Subcutaneous abdominal adipose tissue (tissue), 5 donors: ENCODE results near the gene C9orf72.
"Not testable (repeated sequence)": the region's sequence is repeated elsewhere in the genome, so short reads cannot be mapped to it uniquely, and the experiment has no call there.

Experiments used
- H3K27ac ChIP-seq: one replicate; pipeline ENCODE4 v1.7.0; 2013; ENCODE audit warnings: low read depth, mild to moderate bottlenecking, inconsistent platforms, low read length, moderate library complexity
- H3K27me3 ChIP-seq, 5 donors: one replicate each; pipeline ENCODE4 v1.7.0; 2013; ENCODE audit warnings: low read length in 5 of 5, inconsistent platforms in 1 of 5; ENCODE audit not compliant: control insufficient read depth in 5 of 5, insufficient read depth in 4 of 5
- H3K36me3 ChIP-seq, 5 donors: one replicate each; pipeline ENCODE4 v1.7.0; 2013; ENCODE audit warnings: low read length in 5 of 5; ENCODE audit not compliant: control insufficient read depth in 5 of 5, insufficient read depth in 5 of 5
- H3K4me1 ChIP-seq, 5 donors: one replicate each; pipeline ENCODE4 v1.7.0; 2013; ENCODE audit warnings: low read length in 5 of 5, mild to moderate bottlenecking in 3 of 5, moderate library complexity in 1 of 5; ENCODE audit not compliant: control insufficient read depth in 5 of 5, insufficient read depth in 5 of 5
- H3K4me3 ChIP-seq, 5 donors: one replicate each; pipeline ENCODE4 v1.7.0; 2013; ENCODE audit warnings: low read length in 5 of 5, low read depth in 1 of 5
- H3K9ac ChIP-seq, 5 donors: one replicate each; pipeline ENCODE4 v1.7.0; 2013; ENCODE audit warnings: low read length in 5 of 5, mild to moderate bottlenecking in 4 of 5, moderate library complexity in 3 of 5
- H3K9me3 ChIP-seq, 5 donors: one replicate each; pipeline ENCODE4 v1.7.0; 2013; ENCODE audit warnings: low read length in 5 of 5; ENCODE audit not compliant: control insufficient read depth in 5 of 5
- donor health status: healthy.
- donor health status: healthy.
- donor health status: healthy.
- donor health status: healthy.
- donor health status: healthy.

C9orf72 gene, protein sequence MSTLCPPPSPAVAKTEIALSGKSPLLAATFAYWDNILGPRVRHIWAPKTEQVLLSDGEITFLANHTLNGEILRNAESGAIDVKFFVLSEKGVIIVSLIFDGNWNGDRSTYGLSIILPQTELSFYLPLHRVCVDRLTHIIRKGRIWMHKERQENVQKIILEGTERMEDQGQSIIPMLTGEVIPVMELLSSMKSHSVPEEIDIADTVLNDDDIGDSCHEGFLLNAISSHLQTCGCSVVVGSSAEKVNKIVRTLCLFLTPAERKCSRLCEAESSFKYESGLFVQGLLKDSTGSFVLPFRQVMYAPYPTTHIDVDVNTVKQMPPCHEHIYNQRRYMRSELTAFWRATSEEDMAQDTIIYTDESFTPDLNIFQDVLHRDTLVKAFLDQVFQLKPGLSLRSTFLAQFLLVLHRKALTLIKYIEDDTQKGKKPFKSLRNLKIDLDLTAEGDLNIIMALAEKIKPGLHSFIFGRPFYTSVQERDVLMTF

DNA sequence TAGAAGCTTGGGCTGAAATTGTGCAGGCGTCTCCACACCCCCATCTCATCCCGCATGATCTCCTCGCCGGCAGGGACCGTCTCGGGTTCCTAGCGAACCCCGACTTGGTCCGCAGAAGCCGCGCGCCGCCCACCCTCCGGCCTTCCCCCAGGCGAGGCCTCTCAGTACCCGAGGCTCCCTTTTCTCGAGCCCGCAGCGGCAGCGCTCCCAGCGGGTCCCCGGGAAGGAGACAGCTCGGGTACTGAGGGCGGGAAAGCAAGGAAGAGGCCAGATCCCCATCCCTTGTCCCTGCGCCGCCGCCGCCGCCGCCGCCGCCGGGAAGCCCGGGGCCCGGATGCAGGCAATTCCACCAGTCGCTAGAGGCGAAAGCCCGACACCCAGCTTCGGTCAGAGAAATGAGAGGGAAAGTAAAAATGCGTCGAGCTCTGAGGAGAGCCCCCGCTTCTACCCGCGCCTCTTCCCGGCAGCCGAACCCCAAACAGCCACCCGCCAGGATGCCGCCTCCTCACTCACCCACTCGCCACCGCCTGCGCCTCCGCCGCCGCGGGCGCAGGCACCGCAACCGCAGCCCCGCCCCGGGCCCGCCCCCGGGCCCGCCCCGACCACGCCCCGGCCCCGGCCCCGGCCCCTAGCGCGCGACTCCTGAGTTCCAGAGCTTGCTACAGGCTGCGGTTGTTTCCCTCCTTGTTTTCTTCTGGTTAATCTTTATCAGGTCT, at the start of gene C9orf72:
Gene C9orf72 (minus strand): TSS at position 564 of the 716 bp plus-strand sequence. CDS start 6,361 bp downstream, outside the sequence.
- Histone ChIP-seq H3K4me3 (peak within 1 kb of the TSS; percentile 67 to 88 (median 81)), H3K27ac (peak within 1 kb of the TSS; percentile 97)

DNA sequence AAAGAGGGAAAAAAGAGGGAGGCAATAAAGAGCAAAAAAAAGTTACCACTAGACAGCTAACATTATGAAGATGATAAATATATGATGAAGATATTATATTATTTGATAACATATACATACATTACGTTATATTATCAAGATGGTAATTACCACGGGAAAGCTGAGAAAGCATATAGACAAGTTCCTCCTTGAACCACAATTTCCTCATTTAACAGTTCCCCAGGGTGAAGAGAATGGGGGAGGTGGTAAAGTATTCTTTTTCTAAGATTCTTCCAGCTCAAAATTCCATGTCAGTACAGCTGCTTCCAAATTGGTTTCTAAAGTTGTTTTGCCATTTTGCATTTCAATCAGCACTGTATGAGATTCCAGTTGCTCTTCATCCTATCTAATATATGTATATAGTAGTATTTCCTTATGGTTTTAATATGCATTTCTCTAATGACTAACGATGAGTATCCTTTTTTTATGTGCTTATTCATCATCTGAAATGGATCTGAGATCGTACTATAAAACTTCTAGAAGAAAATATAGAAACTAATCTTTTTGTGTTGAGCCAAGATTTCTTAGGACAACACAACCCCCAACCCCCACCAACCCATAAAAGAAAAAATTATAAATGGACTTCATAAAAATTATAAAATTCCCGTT, 49.5 kb upstream of the C9orf72 start:
- Histone ChIP-seq H3K27me3 (peaks cover 0 to 10% (median 0%) of the 10 kb centered on the region in 5 donors), H3K9me3 (no peaks in the 10 kb centered on the region), H3K4me1 (peaks cover 0 to 1% (median 0%) of the 10 kb centered on the region in 5 donors), H3K9ac (no peak overlapping the region), H3K27ac (no peak overlapping the region), H3K36me3 (no peaks in the 10 kb centered on the region), H3K4me3 (no peak overlapping the region)

More for the DNA sequence above, at the start of gene C9orf72:
- Histone ChIP-seq H3K4me1 (peaks cover 8 to 24% (median 16%) of the 10 kb centered on the region in 5 donors), H3K9ac (peak within 1 kb of the TSS; percentile 57 to 94 (median 85)), H3K36me3 (no peaks in the 10 kb centered on the region), H3K9me3 (peaks cover 0 to 2% (median 0%) of the 10 kb centered on the region in 5 donors), H3K27me3 (no peaks in the 10 kb centered on the region)

DNA sequence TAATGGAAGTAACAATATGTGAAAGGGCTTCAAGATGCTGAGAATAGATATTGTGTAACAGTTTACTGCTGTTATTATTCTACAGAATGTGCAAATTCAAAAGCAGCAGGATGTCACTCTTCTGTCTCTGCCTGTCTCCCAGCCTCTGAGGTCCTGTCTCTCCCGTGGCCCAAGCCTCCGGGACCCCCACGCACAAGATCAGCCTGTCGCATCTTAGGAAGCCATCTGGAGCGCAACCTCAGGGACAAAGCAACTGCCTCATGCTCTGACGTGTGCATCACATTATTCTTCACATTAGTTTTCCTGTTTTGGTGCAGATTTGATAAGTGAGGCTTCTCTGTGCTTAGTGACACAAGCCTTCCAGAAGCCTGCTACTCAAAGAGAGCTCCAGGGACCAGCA, 46.5 kb upstream of the C9orf72 start:
- H3K4me1 ChIP-seq: peaks cover 0 to 10% (median 0%) of the 10 kb centered on the region in 5 donors

DNA sequence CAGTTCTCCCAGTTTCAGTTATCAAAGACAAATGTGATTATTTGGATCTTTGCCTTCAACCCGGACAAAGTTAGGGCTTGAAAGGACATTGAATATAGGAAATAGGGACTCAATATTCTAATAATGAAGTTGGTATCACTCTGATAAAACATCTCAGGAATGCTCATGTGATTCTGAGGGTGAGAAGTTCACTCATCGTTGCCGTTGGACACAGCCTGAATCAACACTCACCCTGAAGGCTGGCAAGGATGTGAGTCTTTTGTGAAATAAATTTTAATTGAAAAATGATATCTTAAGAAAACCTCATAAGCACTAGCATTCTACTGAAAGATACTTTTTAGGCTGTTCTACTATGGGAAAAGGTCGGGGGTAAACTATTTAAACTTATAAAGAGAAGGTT, 44.8 kb upstream of the C9orf72 start:
- Histone ChIP-seq H3K9ac (no peak overlapping the region), H3K4me3 (no peak overlapping the region), H3K9me3 (no peaks in the 10 kb centered on the region), H3K36me3 (no peaks in the 10 kb centered on the region), H3K27me3 (peaks cover 0 to 5% (median 0%) of the 10 kb centered on the region in 5 donors), H3K4me1 (peaks cover 0 to 10% (median 0%) of the 10 kb centered on the region in 5 donors), H3K27ac (no peak overlapping the region)

More for the DNA sequence above, 46.5 kb upstream of the C9orf72 start:
- Histone ChIP-seq H3K27me3 (peaks cover 0 to 1% (median 0%) of the 10 kb centered on the region in 5 donors), H3K36me3 (no peaks in the 10 kb centered on the region), H3K9me3 (no peaks in the 10 kb centered on the region), H3K27ac (no peak overlapping the region), H3K9ac (no peak overlapping the region), H3K4me3 (no peak overlapping the region)

DNA sequence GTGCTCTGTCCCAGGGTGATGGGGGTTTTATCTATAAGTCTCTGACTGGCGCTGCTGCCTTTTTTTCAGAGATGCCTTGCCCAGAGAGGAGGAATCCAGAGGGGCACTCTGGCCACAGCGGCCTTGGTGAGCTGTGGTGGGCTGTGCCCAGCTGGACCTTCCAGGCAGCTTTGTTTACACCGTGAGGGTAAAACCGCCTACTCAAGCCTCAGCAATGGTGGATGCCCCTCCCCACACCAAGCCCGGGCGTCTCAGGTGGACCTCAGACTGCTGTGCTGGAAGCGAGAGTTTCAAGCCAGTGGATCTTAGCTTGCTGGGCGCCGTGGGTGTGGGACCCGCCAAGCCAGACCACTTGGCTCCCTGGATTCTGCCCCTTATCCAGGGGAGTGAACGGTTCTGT, 41.3 kb upstream of the C9orf72 start:
- H3K4me1 ChIP-seq: peaks cover 0 to 10% (median 0%) of the 10 kb centered on the region in 5 donors
- H3K4me3 ChIP-seq: no peak overlapping the region
- no peaks in the 10 kb centered on the region for H3K9me3 ChIP-seq
- no peak overlapping the region for H3K27ac ChIP-seq
- no peaks in the 10 kb centered on the region for H3K36me3 ChIP-seq
- H3K27me3 ChIP-seq: peaks cover 0 to 5% (median 0%) of the 10 kb centered on the region in 5 donors
- no peak overlapping the region for H3K9ac ChIP-seq

DNA sequence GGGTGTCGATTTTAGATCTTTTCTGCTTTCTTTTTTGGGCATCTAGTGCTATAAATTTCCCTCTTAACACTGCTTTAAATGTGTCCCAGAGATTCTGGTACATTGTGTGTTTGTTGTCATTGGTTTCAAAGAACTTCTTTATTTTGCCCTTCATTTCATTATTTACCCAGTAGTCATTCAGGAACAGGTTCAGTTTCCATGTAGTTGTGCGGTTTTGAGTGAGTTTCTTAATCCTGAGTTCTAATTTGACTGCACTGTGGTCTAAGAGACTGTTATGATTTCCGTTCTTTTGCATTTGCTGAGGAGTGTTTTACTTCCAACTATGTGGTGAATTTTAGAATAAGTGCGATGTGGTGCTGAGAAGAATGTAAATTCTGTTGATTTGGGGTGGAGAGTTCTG, 38.8 kb upstream of the C9orf72 start:
- not testable (repeated sequence) for H3K9ac ChIP-seq, H3K27ac ChIP-seq, H3K36me3 ChIP-seq, H3K9me3 ChIP-seq, H3K27me3 ChIP-seq, H3K4me3 ChIP-seq
- peaks cover 0 to 10% (median 0%) of the 10 kb centered on the region in 5 donors for H3K4me1 ChIP-seq

DNA sequence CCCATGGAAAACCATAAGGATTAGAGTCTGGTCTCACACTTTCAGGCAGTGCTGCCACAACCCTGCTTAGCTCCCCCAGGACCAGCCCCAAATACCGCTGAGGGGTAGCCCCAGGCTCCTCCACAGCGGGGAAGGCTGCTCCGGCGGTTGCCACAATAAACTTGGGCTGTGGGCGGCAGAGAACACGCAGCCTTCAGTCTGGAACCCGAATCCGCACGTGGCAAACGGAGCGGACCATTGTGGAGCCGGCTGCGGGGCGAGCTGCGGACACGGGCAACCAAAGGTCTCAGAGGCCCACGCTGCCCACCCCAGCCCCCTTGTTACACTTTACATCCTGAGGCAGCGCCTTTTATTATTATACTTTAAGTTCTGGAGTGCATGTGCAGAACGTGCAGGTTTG, 37.3 kb upstream of the C9orf72 start:
- Histone ChIP-seq H3K27ac (no peak overlapping the region), H3K4me1 (peaks cover 0 to 1% (median 0%) of the 10 kb centered on the region in 5 donors), H3K4me3 (no peak overlapping the region), H3K36me3 (no peaks in the 10 kb centered on the region), H3K27me3 (peaks cover 0 to 5% (median 0%) of the 10 kb centered on the region in 5 donors), H3K9ac (no peak overlapping the region), H3K9me3 (no peaks in the 10 kb centered on the region)

DNA sequence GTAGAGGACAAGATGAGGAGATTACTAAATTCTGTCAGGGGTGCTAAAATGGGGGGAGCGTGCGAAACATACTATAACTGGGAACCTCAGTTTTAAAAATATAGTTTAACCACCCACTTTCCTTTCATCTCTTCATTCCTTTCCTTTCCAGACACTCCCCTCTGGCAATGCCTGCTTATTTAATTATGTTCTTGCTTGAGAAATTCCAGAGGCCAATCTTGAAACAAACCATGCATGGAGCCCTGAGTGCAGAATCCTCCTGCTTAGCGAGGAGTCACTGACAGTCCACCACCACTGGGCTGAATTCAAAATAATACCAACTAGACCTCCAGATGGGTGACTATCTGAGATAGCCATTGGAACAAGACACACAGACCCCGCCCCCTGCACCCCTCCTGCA, 29.7 kb upstream of the C9orf72 start:
- Histone ChIP-seq H3K4me1 (peaks cover 0 to 11% (median 11%) of the 10 kb centered on the region in 5 donors), H3K9ac (no peak overlapping the region), H3K9me3 (no peaks in the 10 kb centered on the region), H3K27ac (no peak overlapping the region), H3K27me3 (no peaks in the 10 kb centered on the region), H3K4me3 (no peak overlapping the region), H3K36me3 (no peaks in the 10 kb centered on the region)

DNA sequence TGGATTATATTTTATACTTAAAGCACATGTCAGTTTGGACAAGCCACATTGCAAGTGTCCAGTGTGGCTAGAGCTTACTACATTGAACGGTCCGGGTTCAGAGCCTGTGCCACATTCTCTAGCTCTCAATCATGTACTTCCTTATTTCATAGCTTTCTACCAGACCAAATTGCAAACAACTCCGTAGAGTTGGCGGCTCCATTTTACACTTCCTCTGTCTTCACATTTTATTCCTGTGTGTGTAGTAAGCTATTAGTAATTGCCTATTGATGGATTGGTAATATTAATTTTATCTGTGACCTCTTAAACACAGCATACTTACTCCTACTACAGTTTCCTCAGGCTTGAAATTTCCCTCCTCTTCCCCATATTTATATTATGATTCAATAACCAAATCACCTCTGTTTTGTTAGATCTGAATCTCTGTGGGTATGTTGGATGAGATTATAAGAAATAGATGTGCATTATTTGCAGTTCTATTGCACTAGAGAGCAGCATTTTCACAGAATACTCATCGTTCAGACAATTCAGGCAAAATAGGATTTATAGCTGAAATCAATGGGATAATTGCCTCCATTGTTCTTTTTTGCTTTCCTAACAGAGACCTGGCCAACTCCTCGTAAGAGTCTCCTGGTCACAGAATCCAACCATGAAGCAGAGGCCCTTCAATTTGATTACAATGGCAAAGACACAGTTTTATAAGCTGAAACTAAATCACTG, 29.0 kb upstream of the C9orf72 start:
- H3K27ac ChIP-seq: no peak overlapping the region
- no peaks in the 10 kb centered on the region for H3K9me3 ChIP-seq

More for the DNA sequence above, 29.0 kb upstream of the C9orf72 start:
- H3K27me3 ChIP-seq: no peaks in the 10 kb centered on the region
- peaks cover 0 to 11% (median 11%) of the 10 kb centered on the region in 5 donors for H3K4me1 ChIP-seq
- H3K9ac ChIP-seq: no peak overlapping the region
- H3K36me3 ChIP-seq: no peaks in the 10 kb centered on the region
- H3K4me3 ChIP-seq: no peak overlapping the region
